SU-DHL-6 (cell line): ENCODE measurements around the gene MAML3.

Experiments used
- H2AFZ ChIP-seq: fragments of 200-600 bp; sonication (generic); 2 replicates; pipeline ENCODE4 v1.6.1; 2014; ENCODE audit warnings: low read depth, mild to moderate bottlenecking, moderate library complexity, mixed read lengths, antibody characterized with exemption, low read length; ENCODE audit not compliant: severe bottlenecking
- H3F3A ChIP-seq: fragments of 200-600 bp; shearing (Covaris generic); 2 replicates; pipeline ENCODE4 v1.6.0; 2016; ENCODE audit warnings: antibody characterized with exemption, mild to moderate bottlenecking; ENCODE audit not compliant: insufficient read depth
- H3K27ac ChIP-seq: fragments of 200-600 bp; sonication (generic); 2 replicates; pipeline ENCODE4 v1.5.1; 2016; ENCODE audit warnings: low read depth, mild to moderate bottlenecking, low read length, moderate library complexity, mixed read lengths
- H3K27me3 ChIP-seq: fragments of 200-600 bp; sonication (generic), shearing (Covaris generic); 2 replicates; pipeline ENCODE4 v1.6.0; 2014; ENCODE audit warnings: mild to moderate bottlenecking, low read length
- H3K36me3 ChIP-seq: fragments of 200-600 bp; sonication (generic); 2 replicates; pipeline ENCODE4 v1.6.1; 2014; ENCODE audit warnings: mild to moderate bottlenecking, low read length, mixed read lengths
- H3K4me2 ChIP-seq: fragments of 300-600, 200-600 bp; shearing (Covaris generic), sonication (generic); 2 replicates; pipeline ENCODE4 v1.6.0; 2014; ENCODE audit warnings: low read length, low read depth, mild to moderate bottlenecking; ENCODE audit not compliant: poor library complexity, severe bottlenecking
- H3K4me3 ChIP-seq: fragments of 200-600 bp; sonication (generic); 2 replicates; pipeline ENCODE4 v1.5.1; 2014; ENCODE audit warnings: antibody characterized with exemption, low read length, mild to moderate bottlenecking, mixed read lengths; ENCODE audit not compliant: insufficient read depth, poor library complexity, severe bottlenecking
- H3K79me2 ChIP-seq: fragments of 200-600 bp; sonication (generic); 2 replicates; pipeline ENCODE4 v1.6.1; 2014; ENCODE audit warnings: mild to moderate bottlenecking, low read length, moderate library complexity; ENCODE audit not compliant: insufficient read depth
- H3K9ac ChIP-seq: fragments of 200-600 bp; sonication (generic); 2 replicates; pipeline ENCODE4 v1.7.0; 2014; ENCODE audit warnings: mild to moderate bottlenecking, low read length
- H3K9me2 ChIP-seq: fragments of 200-600 bp; sonication (generic); replicated peaks from 2 replicates; pipeline ENCODE4 v1.6.1; 2014; ENCODE audit warnings: low read length; ENCODE audit not compliant: insufficient read depth
- H3K9me3 ChIP-seq: fragments of 200-600 bp; sonication (generic); 2 replicates; pipeline ENCODE4 v1.6.1; 2014; ENCODE audit warnings: low read length, mixed read lengths; ENCODE audit not compliant: insufficient read depth
- H4K20me1 ChIP-seq: fragments of 200-600 bp; sonication (generic); 2 replicates; pipeline ENCODE4 v1.6.1; 2014; ENCODE audit warnings: low read depth, mild to moderate bottlenecking, antibody characterized with exemption, low read length, moderate library complexity, mixed read lengths
- EZH2phosphoT487 ChIP-seq: fragments of 200-600 bp; sonication (generic), shearing (Covaris generic); conservative IDR thresholded peaks from 2 replicates; pipeline ENCODE4 v1.6.1; 2018; ENCODE audit warnings: mild to moderate bottlenecking, antibody characterized with exemption, low read length, moderate library complexity, mixed read lengths
- TF ChIP-seq, protein P1 (sequence below): fragments of 200-600 bp; sonication (generic); IDR thresholded peaks from one replicate; pipeline ENCODE4 v1.5.1; 2017; ENCODE audit warnings: antibody characterized with exemption, mild to moderate bottlenecking, low read length, moderate library complexity; ENCODE audit not compliant: insufficient read depth, poor library complexity, severe bottlenecking

MAML3 gene

DNA sequence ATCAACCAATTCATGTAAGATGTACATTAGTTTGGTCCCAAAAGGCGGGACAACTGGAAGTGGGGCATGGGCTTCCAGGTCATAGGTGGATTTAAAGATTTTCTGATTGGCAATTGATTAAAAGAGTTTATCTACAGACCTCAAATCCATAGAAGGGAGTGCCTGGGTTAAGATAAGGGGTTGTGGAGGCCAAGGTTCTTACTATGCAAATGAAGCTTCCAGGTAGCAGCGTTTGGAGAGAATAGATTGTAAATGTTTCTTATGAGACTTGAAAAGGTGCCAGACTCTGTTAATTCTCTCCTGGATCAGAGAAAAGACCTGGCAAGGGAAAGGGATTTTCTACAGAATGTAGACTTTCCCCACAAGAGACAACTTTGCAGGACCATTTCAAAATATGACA is 485.9 kb downstream of the MAML3 start:
- no peak overlapping the region for H3K27ac ChIP-seq
- no peaks in the 10 kb centered on the region for H3K27me3 ChIP-seq
- no peak overlapping the region for H3K9ac ChIP-seq
- H3K4me3 ChIP-seq = no peak overlapping the region
- TF ChIP-seq, protein P1, sequence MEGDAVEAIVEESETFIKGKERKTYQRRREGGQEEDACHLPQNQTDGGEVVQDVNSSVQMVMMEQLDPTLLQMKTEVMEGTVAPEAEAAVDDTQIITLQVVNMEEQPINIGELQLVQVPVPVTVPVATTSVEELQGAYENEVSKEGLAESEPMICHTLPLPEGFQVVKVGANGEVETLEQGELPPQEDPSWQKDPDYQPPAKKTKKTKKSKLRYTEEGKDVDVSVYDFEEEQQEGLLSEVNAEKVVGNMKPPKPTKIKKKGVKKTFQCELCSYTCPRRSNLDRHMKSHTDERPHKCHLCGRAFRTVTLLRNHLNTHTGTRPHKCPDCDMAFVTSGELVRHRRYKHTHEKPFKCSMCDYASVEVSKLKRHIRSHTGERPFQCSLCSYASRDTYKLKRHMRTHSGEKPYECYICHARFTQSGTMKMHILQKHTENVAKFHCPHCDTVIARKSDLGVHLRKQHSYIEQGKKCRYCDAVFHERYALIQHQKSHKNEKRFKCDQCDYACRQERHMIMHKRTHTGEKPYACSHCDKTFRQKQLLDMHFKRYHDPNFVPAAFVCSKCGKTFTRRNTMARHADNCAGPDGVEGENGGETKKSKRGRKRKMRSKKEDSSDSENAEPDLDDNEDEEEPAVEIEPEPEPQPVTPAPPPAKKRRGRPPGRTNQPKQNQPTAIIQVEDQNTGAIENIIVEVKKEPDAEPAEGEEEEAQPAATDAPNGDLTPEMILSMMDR = no peak
- no peak for TF ChIP-seq EZH2phosphoT487
- H3K9me3 ChIP-seq = no peaks in the 10 kb centered on the region
- no peaks in the 10 kb centered on the region for H3F3A ChIP-seq
- H3K4me2 ChIP-seq = no peak overlapping the region
- no peaks in the 10 kb centered on the region for H4K20me1 ChIP-seq
- no peaks in the 10 kb centered on the region for H3K79me2 ChIP-seq
- no peaks in the 10 kb centered on the region for H3K9me2 ChIP-seq
- H3K36me3 ChIP-seq = no peaks in the 10 kb centered on the region
- no peak overlapping the region for H2AFZ ChIP-seq
